ENCODE data around the gene KRTCAP2. TPM values are rescaled to one million over a fixed set of nuclear protein-coding genes. Genes with fewer than 3 reads are reported as not detected.
"Not testable (repeated sequence)": the region's sequence is repeated elsewhere in the genome, so short reads cannot be mapped to it uniquely, and the experiment has no call there.

Gene KRTCAP2
- total RNA-seq, 1 donor from 2014 or later, result 104 TPM

GRCh38 chr1:155168456-155169210 lies 4.5 kb downstream of the KRTCAP2 start:
- H3K4me1 ChIP-seq (ENCODE audit: control insufficient read depth in 3 of 3, insufficient read depth in 3 of 3, low read length in 3 of 3), result peaks cover 21 to 32% (median 30%) of the 10 kb centered on the region in 3 donors
- peaks cover 0 to 15% (median 9%) of the 10 kb centered on the region in 3 donors for H3K27me3 ChIP-seq (ENCODE audit: control insufficient read depth in 3 of 3, insufficient read depth in 3 of 3, low read length in 3 of 3)
- H3K9ac ChIP-seq (ENCODE audit: low read depth in 1 of 3, low read length in 3 of 3), result no peak overlapping the region

GRCh38 chr1:155168105-155168445 lies 5.0 kb downstream of the KRTCAP2 start:
- Histone ChIP-seq H3K36me3 (ENCODE audit: control insufficient read depth in 3 of 3, insufficient read depth in 3 of 3, low read length in 3 of 3) (peaks cover 11 to 19% (median 14%) of the 10 kb centered on the region in 3 donors), H3K4me1 (ENCODE audit: control insufficient read depth in 3 of 3, insufficient read depth in 3 of 3, low read length in 3 of 3) (peaks cover 17 to 28% (median 25%) of the 10 kb centered on the region in 3 donors), H3K27me3 (ENCODE audit: control insufficient read depth in 3 of 3, insufficient read depth in 3 of 3, low read length in 3 of 3) (peaks cover 0 to 15% (median 9%) of the 10 kb centered on the region in 3 donors)
- not testable (repeated sequence) for H3K9ac ChIP-seq (ENCODE audit: low read depth in 1 of 3, low read length in 3 of 3); H3K4me3 ChIP-seq (ENCODE audit: low read length in 3 of 3); H3K27ac ChIP-seq (ENCODE audit: low read depth, low read length); H3K9me3 ChIP-seq (ENCODE audit: control insufficient read depth in 3 of 3, low read length in 3 of 3)

More at GRCh38 chr1:155168456-155169210, 4.5 kb downstream of the KRTCAP2 start:
- Histone ChIP-seq H3K36me3 (ENCODE audit: control insufficient read depth in 3 of 3, insufficient read depth in 3 of 3, low read length in 3 of 3) (peaks cover 11 to 19% (median 14%) of the 10 kb centered on the region in 3 donors), H3K27ac (ENCODE audit: low read depth, low read length) (no peak overlapping the region), H3K4me3 (ENCODE audit: low read length in 3 of 3) (no peak overlapping the region), H3K9me3 (ENCODE audit: control insufficient read depth in 3 of 3, low read length in 3 of 3) (no peaks in the 10 kb centered on the region)

DNA sequence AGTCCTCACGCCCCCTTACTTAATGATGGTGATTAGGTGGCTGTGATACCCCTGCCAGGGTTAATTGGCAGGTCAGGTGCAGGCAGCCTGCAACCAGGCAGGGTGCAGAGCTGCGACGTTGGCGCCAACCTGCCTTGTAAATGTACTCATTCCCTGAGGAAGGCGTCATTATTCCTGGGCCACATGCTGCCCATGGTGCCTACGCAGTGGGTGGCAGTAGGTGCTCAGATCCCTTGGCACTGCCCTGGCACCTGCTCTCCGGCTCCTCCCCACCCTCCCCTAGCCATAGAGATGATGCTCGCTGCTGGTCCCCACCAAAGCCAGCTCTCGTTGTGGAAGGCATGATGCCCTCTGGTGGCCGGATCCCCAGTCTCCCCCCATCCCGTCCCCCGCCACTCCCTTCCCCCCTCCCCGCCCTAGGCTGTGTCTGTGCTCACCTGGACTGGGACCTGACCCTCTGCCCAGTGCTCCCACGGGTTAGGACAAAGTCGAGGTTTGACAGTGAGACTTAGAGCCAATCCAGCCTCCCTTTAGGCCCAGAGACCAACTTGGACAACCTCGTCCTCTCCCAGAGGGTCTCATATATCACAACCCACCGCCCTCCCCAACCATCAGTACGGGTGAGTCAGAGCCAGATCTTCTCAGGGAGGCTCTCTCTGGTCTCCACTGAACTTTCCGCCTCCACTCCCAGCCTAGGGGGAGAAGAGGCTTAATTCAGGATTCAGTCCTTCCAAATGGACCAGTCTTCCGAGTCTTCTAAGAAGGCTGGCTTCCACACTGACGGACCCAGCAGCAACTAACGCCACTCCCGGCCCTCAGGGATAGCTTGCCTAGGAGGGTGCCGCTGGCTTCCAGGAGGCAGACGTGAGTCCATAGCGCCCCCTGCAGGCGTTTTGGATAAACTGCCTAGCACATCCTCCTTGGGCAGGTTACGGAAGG lies 5.7 kb downstream of the KRTCAP2 start:
- peaks cover 14 to 25% (median 22%) of the 10 kb centered on the region in 3 donors for H3K4me1 ChIP-seq (ENCODE audit: control insufficient read depth in 3 of 3, insufficient read depth in 3 of 3, low read length in 3 of 3)
- H3K36me3 ChIP-seq (ENCODE audit: control insufficient read depth in 3 of 3, insufficient read depth in 3 of 3, low read length in 3 of 3), result peaks cover 11 to 19% (median 14%) of the 10 kb centered on the region in 3 donors
- peak overlapping the region in 2 of 3 donors; percentile 31 to 45 for H3K4me3 ChIP-seq (ENCODE audit: low read length in 3 of 3)
- H3K9me3 ChIP-seq (ENCODE audit: control insufficient read depth in 3 of 3, low read length in 3 of 3), result no peaks in the 10 kb centered on the region
- peak overlapping the region; percentile 48 for H3K27ac ChIP-seq (ENCODE audit: low read depth, low read length)
- H3K9ac ChIP-seq (ENCODE audit: low read depth in 1 of 3, low read length in 3 of 3), result peak overlapping the region in 2 of 3 donors; percentile 7 to 25
- H3K27me3 ChIP-seq (ENCODE audit: control insufficient read depth in 3 of 3, insufficient read depth in 3 of 3, low read length in 3 of 3), result peaks cover 0 to 15% (median 9%) of the 10 kb centered on the region in 3 donors

GRCh38 chr1:155166471-155167165 lies 6.5 kb downstream of the KRTCAP2 start:
- H3K27ac ChIP-seq (ENCODE audit: low read depth, low read length), result peak overlapping the region; percentile 64
- peaks cover 9 to 18% (median 14%) of the 10 kb centered on the region in 3 donors for H3K4me1 ChIP-seq (ENCODE audit: control insufficient read depth in 3 of 3, insufficient read depth in 3 of 3, low read length in 3 of 3)
- peaks cover 0 to 15% (median 9%) of the 10 kb centered on the region in 3 donors for H3K27me3 ChIP-seq (ENCODE audit: control insufficient read depth in 3 of 3, insufficient read depth in 3 of 3, low read length in 3 of 3)
- no peak overlapping the region for H3K9ac ChIP-seq (ENCODE audit: low read depth in 1 of 3, low read length in 3 of 3)
- H3K9me3 ChIP-seq (ENCODE audit: control insufficient read depth in 3 of 3, low read length in 3 of 3), result no peaks in the 10 kb centered on the region
- H3K4me3 ChIP-seq (ENCODE audit: low read length in 3 of 3), result peak overlapping the region in 2 of 3 donors; percentile 31 to 41
- peaks cover 11 to 19% (median 14%) of the 10 kb centered on the region in 3 donors for H3K36me3 ChIP-seq (ENCODE audit: control insufficient read depth in 3 of 3, insufficient read depth in 3 of 3, low read length in 3 of 3)

GRCh38 chr1:155166051-155166470 lies 7.0 kb downstream of the KRTCAP2 start:
- Histone ChIP-seq H3K9me3 (ENCODE audit: control insufficient read depth in 3 of 3, low read length in 3 of 3) (no peaks in the 10 kb centered on the region), H3K27me3 (ENCODE audit: control insufficient read depth in 3 of 3, insufficient read depth in 3 of 3, low read length in 3 of 3) (peaks cover 0 to 15% (median 9%) of the 10 kb centered on the region in 3 donors), H3K4me1 (ENCODE audit: control insufficient read depth in 3 of 3, insufficient read depth in 3 of 3, low read length in 3 of 3) (peaks cover 9 to 18% (median 12%) of the 10 kb centered on the region in 3 donors), H3K27ac (ENCODE audit: low read depth, low read length) (peak overlapping the region; percentile 64), H3K4me3 (ENCODE audit: low read length in 3 of 3) (no peak overlapping the region), H3K9ac (ENCODE audit: low read depth in 1 of 3, low read length in 3 of 3) (no peak overlapping the region), H3K36me3 (ENCODE audit: control insufficient read depth in 3 of 3, insufficient read depth in 3 of 3, low read length in 3 of 3) (peaks cover 11 to 19% (median 14%) of the 10 kb centered on the region in 3 donors)

- H3K9ac ChIP-seq (ENCODE audit: low read depth in 1 of 3, low read length in 3 of 3); H3K27ac ChIP-seq (ENCODE audit: low read depth, low read length); H3K9me3 ChIP-seq (ENCODE audit: control insufficient read depth in 3 of 3, low read length in 3 of 3); H3K4me3 ChIP-seq (ENCODE audit: low read length in 3 of 3): not testable (repeated sequence)
- Histone ChIP-seq H3K27me3 (ENCODE audit: control insufficient read depth in 3 of 3, insufficient read depth in 3 of 3, low read length in 3 of 3) (peaks cover 0 to 15% (median 12%) of the 10 kb centered on the region in 3 donors), H3K4me1 (ENCODE audit: control insufficient read depth in 3 of 3, insufficient read depth in 3 of 3, low read length in 3 of 3) (peaks cover 9 to 18% (median 12%) of the 10 kb centered on the region in 3 donors), H3K36me3 (ENCODE audit: control insufficient read depth in 3 of 3, insufficient read depth in 3 of 3, low read length in 3 of 3) (peaks cover 9 to 11% (median 10%) of the 10 kb centered on the region in 3 donors)
Observed at GRCh38 chr1:155164625-155165024, 8.5 kb downstream of the KRTCAP2 start.

- not testable (repeated sequence) for H3K9me3 ChIP-seq (ENCODE audit: control insufficient read depth in 3 of 3, low read length in 3 of 3)
Observed at GRCh38 chr1:155163785-155164184, 9.3 kb downstream of the KRTCAP2 start.

GRCh38 chr1:155162631-155163030 lies 10.5 kb downstream of the KRTCAP2 start:
- peaks cover 7 to 15% (median 9%) of the 10 kb centered on the region in 3 donors for H3K4me1 ChIP-seq (ENCODE audit: control insufficient read depth in 3 of 3, insufficient read depth in 3 of 3, low read length in 3 of 3)
- not testable (repeated sequence) for H3K9me3 ChIP-seq (ENCODE audit: control insufficient read depth in 3 of 3, low read length in 3 of 3); H3K36me3 ChIP-seq (ENCODE audit: control insufficient read depth in 3 of 3, insufficient read depth in 3 of 3, low read length in 3 of 3); H3K4me3 ChIP-seq (ENCODE audit: low read length in 3 of 3); H3K9ac ChIP-seq (ENCODE audit: low read depth in 1 of 3, low read length in 3 of 3); H3K27ac ChIP-seq (ENCODE audit: low read depth, low read length)
- peaks cover 0 to 12% (median 12%) of the 10 kb centered on the region in 3 donors for H3K27me3 ChIP-seq (ENCODE audit: control insufficient read depth in 3 of 3, insufficient read depth in 3 of 3, low read length in 3 of 3)

More at GRCh38 chr1:155163785-155164184, 9.3 kb downstream of the KRTCAP2 start:
- H3K27ac ChIP-seq (ENCODE audit: low read depth, low read length); H3K36me3 ChIP-seq (ENCODE audit: control insufficient read depth in 3 of 3, insufficient read depth in 3 of 3, low read length in 3 of 3); H3K9ac ChIP-seq (ENCODE audit: low read depth in 1 of 3, low read length in 3 of 3); H3K4me3 ChIP-seq (ENCODE audit: low read length in 3 of 3): not testable (repeated sequence)
- H3K4me1 ChIP-seq (ENCODE audit: control insufficient read depth in 3 of 3, insufficient read depth in 3 of 3, low read length in 3 of 3), result peaks cover 9 to 18% (median 12%) of the 10 kb centered on the region in 3 donors
- H3K27me3 ChIP-seq (ENCODE audit: control insufficient read depth in 3 of 3, insufficient read depth in 3 of 3, low read length in 3 of 3), result peaks cover 0 to 15% (median 12%) of the 10 kb centered on the region in 3 donors

GRCh38 chr1:155160128-155160527 lies 13.0 kb downstream of the KRTCAP2 start:
- no peak overlapping the region for H3K4me3 ChIP-seq (ENCODE audit: low read length in 3 of 3)
- no peak overlapping the region for H3K9ac ChIP-seq (ENCODE audit: low read depth in 1 of 3, low read length in 3 of 3)
- H3K4me1 ChIP-seq (ENCODE audit: control insufficient read depth in 3 of 3, insufficient read depth in 3 of 3, low read length in 3 of 3), result no peaks in the 10 kb centered on the region
- H3K36me3 ChIP-seq (ENCODE audit: control insufficient read depth in 3 of 3, insufficient read depth in 3 of 3, low read length in 3 of 3), result no peaks in the 10 kb centered on the region
- peaks cover 0 to 2% (median 0%) of the 10 kb centered on the region in 3 donors for H3K27me3 ChIP-seq (ENCODE audit: control insufficient read depth in 3 of 3, insufficient read depth in 3 of 3, low read length in 3 of 3)
- no peak overlapping the region for H3K27ac ChIP-seq (ENCODE audit: low read depth, low read length)
- no peaks in the 10 kb centered on the region for H3K9me3 ChIP-seq (ENCODE audit: control insufficient read depth in 3 of 3, low read length in 3 of 3)

Measured in skeletal muscle tissue (tissue), 4 donors.